WERI-Rb-1 (cell line): ENCODE results near the gene MLX.
"Not testable (repeated sequence)": the region's sequence is repeated elsewhere in the genome, so short reads cannot be mapped to it uniquely, and the experiment has no call there.

ENCODE experiments used
- DNase-seq: peaks from one replicate; pipeline ENCODE4 v3.0.0-alpha.2; 2020
- H3K27ac ChIP-seq: fragments of 250-450 bp; sonication (Bioruptor Pico); 2 replicates; pipeline ENCODE4 v1.5.1; 2020; ENCODE audit warnings: mild to moderate bottlenecking, moderate library complexity
- H3K27me3 ChIP-seq: fragments of 250-450 bp; sonication (Bioruptor Pico); 2 replicates; pipeline ENCODE4 v1.5.1; 2021; ENCODE audit warnings: mild to moderate bottlenecking, low read depth, moderate library complexity; ENCODE audit not compliant: insufficient read depth, severe bottlenecking
- H3K36me3 ChIP-seq: fragments of 250-450 bp; sonication (Bioruptor Pico); 2 replicates; pipeline ENCODE4 v1.5.1; 2020; ENCODE audit warnings: mild to moderate bottlenecking, moderate library complexity
- H3K4me3 ChIP-seq: 2 replicates; pipeline ENCODE4 v1.5.1; 2011; ENCODE audit warnings: low read depth, mild to moderate bottlenecking, control low read depth, low read length
- H3K9me3 ChIP-seq: fragments of 250-450 bp; sonication (Bioruptor Pico); 2 replicates; pipeline ENCODE4 v1.5.1; 2021; ENCODE audit warnings: mild to moderate bottlenecking, moderate library complexity; ENCODE audit not compliant: severe bottlenecking
- TF ChIP-seq, protein P1 (sequence below): IDR thresholded peaks from 2 replicates; pipeline ENCODE4 v1.5.1; 2011; ENCODE audit warnings: low read depth, mild to moderate bottlenecking, control low read depth, inconsistent platforms, low read length

MLX gene

DNA sequence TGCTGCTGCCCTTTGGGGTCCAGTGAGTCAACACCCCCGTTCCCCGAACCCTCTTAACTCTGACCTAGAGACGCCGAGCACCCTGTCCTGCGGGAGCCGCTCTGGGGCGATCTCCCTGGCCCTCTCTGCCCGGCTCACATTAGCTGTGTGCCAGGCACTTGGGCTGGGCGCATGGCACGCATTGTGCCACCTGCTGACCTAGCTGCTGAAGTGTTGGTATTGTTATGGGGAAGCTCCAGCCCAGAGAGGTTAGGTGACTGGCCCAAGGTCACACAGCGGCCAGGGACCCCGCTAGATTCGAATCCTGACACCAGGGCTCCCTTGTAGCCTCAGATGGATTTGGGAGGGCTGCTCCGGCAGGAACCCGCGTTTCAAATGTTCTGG lies 13.0 kb upstream of the MLX start:
- H3K9me3 ChIP-seq = no peaks in the 10 kb centered on the region
- no peak for DNase-seq
- peak overlapping the region; percentile 91 for H3K27ac ChIP-seq
- TF ChIP-seq, protein P1, sequence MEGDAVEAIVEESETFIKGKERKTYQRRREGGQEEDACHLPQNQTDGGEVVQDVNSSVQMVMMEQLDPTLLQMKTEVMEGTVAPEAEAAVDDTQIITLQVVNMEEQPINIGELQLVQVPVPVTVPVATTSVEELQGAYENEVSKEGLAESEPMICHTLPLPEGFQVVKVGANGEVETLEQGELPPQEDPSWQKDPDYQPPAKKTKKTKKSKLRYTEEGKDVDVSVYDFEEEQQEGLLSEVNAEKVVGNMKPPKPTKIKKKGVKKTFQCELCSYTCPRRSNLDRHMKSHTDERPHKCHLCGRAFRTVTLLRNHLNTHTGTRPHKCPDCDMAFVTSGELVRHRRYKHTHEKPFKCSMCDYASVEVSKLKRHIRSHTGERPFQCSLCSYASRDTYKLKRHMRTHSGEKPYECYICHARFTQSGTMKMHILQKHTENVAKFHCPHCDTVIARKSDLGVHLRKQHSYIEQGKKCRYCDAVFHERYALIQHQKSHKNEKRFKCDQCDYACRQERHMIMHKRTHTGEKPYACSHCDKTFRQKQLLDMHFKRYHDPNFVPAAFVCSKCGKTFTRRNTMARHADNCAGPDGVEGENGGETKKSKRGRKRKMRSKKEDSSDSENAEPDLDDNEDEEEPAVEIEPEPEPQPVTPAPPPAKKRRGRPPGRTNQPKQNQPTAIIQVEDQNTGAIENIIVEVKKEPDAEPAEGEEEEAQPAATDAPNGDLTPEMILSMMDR = no peak
- H3K4me3 ChIP-seq = peak overlapping the region; percentile 83
- no peaks in the 10 kb centered on the region for H3K27me3 ChIP-seq
- peaks cover 14% of the 10 kb centered on the region for H3K36me3 ChIP-seq

- peaks cover 14% of the 10 kb centered on the region for H3K36me3 ChIP-seq
- peak; percentile 96 for DNase-seq
- peak overlapping the region; percentile 83 for H3K4me3 ChIP-seq
- no peaks in the 10 kb centered on the region for H3K9me3 ChIP-seq
- TF ChIP-seq, protein P1 = 0 out of 2 replicates have a peak, but pooled peaks have one; percentile 14
- H3K27me3 ChIP-seq = no peaks in the 10 kb centered on the region
- peak overlapping the region; percentile 91 for H3K27ac ChIP-seq
These were observed 12.4 kb upstream of the MLX start for GRCh38 chr17:42554250-42555121.

DNA sequence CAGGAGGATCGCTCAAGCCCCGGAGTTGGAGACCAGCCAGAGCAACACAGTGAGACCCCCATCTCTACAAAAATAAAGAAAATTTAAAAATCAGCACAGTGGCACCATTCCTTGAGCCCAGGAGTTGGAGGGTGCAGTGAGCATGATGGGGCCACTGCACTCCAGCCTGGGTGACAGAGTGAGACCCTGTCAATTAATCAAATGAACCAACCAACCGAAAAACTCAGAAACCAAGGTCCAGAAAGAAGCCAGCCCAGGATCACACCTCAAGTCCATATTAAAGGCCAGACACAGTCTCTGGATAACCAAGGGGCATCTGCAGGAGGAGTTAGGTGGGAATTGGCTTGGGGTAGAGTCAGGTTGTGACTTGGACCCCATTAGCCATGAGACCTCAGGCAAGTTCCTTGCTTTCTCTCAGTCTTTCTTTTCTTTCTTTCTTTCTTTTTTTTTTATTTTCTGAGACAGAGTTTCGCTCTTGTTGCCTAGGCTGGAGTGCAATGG lies 11.7 kb upstream of the MLX start:
- H3K27me3 ChIP-seq = no peaks in the 10 kb centered on the region
- TF ChIP-seq, protein P1 = no peak
- H3K4me3 ChIP-seq = peak overlapping the region; percentile 83
- H3K27ac ChIP-seq = peak overlapping the region; percentile 91
- no peaks in the 10 kb centered on the region for H3K9me3 ChIP-seq
- peaks cover 14% of the 10 kb centered on the region for H3K36me3 ChIP-seq
- no peak for DNase-seq

GRCh38 chr17:42555961-42556617 lies 10.8 kb upstream of the MLX start:
- not testable (repeated sequence) for H3K27me3 ChIP-seq, H3K4me3 ChIP-seq, H3K9me3 ChIP-seq, H3K27ac ChIP-seq
- DNase-seq = peak; percentile 92
- TF ChIP-seq, protein P1 = peak; percentile 18; the same call in 1 of the 2 replicates
- H3K36me3 ChIP-seq = peaks cover 14% of the 10 kb centered on the region

DNA sequence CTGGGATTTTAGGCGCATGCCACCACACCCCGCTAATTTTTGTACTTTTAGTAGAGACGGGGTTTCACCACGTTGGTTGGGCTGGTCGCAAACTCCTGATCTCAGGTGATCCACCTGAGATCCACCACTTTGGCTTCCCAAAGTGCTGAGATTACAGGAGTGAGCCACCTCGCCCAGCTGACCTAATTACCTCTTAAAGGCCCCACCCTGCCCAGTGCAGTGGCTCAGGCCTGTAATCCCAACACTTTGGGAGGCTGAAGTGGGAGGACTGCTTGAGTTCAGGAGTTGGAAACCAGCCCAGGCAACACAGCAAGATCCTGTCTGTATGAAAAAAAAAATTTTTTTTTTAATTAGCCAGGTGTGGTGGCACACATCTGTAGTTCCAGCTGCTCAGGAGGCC lies 7.8 kb upstream of the MLX start:
- H3K36me3 ChIP-seq = peaks cover 12% of the 10 kb centered on the region
- DNase-seq = peak; percentile 57
- TF ChIP-seq, protein P1 = no peak
- no peak overlapping the region for H3K4me3 ChIP-seq
- H3K9me3 ChIP-seq = no peaks in the 10 kb centered on the region
- no peaks in the 10 kb centered on the region for H3K27me3 ChIP-seq
- no peak overlapping the region; the same call in 1 of the 2 replicates for H3K27ac ChIP-seq
